Small intestine (tissue), 7 donors: ENCODE measurements around the gene CHP1. TPM values are rescaled to one million over a fixed set of nuclear protein-coding genes. Genes with fewer than 3 reads are reported as not detected.
"Not testable (repeated sequence)": the region's sequence is repeated elsewhere in the genome, so short reads cannot be mapped to it uniquely, and the experiment has no call there.

Experiments
- DNase-seq, 2 donors: peaks; one replicate each; pipeline versions ENCODE4 v3.0.0 to v3.0.0-alpha.2; 2013
- FAIRE-seq: peaks from 2 replicates; lab custom pipeline; 2012; peaks lifted over from hg19 to GRCh38; lab: Jason Lieb, UNC
- H3K27ac ChIP-seq, 3 donors: one replicate each; pipeline ENCODE4 v1.5.1; 2013; ENCODE audit warnings: low read length in 2 of 3, mild to moderate bottlenecking in 2 of 3, control low read depth in 1 of 3, inconsistent platforms in 1 of 3, low read depth in 1 of 3, moderate library complexity in 1 of 3
- H3K27me3 ChIP-seq, 3 donors: one replicate each; pipeline ENCODE4 v1.6.1; 2013; ENCODE audit warnings: low read length in 3 of 3, inconsistent platforms in 1 of 3; ENCODE audit not compliant: control insufficient read depth in 3 of 3, insufficient read depth in 3 of 3
- H3K36me3 ChIP-seq, 3 donors: one replicate each; pipeline ENCODE4 v1.6.1; 2013; ENCODE audit warnings: low read length in 3 of 3, inconsistent platforms in 1 of 3, low read depth in 1 of 3, mild to moderate bottlenecking in 1 of 3, moderate library complexity in 1 of 3; ENCODE audit not compliant: control insufficient read depth in 3 of 3, insufficient read depth in 2 of 3
- H3K4me1 ChIP-seq, 3 donors: one replicate each; pipeline ENCODE4 v1.6.1; 2013; ENCODE audit warnings: low read length in 2 of 3, inconsistent platforms in 1 of 3, low read depth in 1 of 3, mild to moderate bottlenecking in 1 of 3, moderate library complexity in 1 of 3; ENCODE audit not compliant: control insufficient read depth in 3 of 3, insufficient read depth in 2 of 3
- H3K4me3 ChIP-seq, 3 donors: one replicate each; pipeline ENCODE4 v1.5.1; 2013; ENCODE audit warnings: low read length in 3 of 3, control low read depth in 1 of 3, inconsistent platforms in 1 of 3, low read depth in 1 of 3, mild to moderate bottlenecking in 1 of 3, moderate library complexity in 1 of 3
- H3K9me3 ChIP-seq, 2 donors: one replicate each; pipeline ENCODE4 v1.6.1; 2013; ENCODE audit warnings: low read depth in 1 of 2, low read length in 1 of 2; ENCODE audit not compliant: control insufficient read depth in 2 of 2, insufficient read depth in 1 of 2
- WGBS, 3 donors: extraction: QIAGEN DNeasy Blood & Tissue Kit; methylation state at CpG; one replicate each; pipeline ENCODE4 v1.1.7; 2013; 5-methylcytosine and 5-hydroxymethylcytosine counted together
- polyA plus RNA-seq, 4 donors: library from polyadenylated mRNA; stranded (reverse) in 3 of 4; unstranded in 1 of 4; fragments of 200-250 nt in 3 of 4; fragments of 120-200 nt in 1 of 4; gene quantifications; one replicate each; pipeline versions ENCODE4 v1.2.1 to v1.2.3, GENCODE V29; 2013
- donor health status: healthy with polysubstance abuse.
- donor health status: control.
- donor health status: control.
- donor health status: Bipolar disorder and iron deficiency.
- donor health status: healthy.

Gene CHP1
- polyA plus RNA-seq, 4 donors: 67.4 to 147 (median 109) TPM

DNA sequence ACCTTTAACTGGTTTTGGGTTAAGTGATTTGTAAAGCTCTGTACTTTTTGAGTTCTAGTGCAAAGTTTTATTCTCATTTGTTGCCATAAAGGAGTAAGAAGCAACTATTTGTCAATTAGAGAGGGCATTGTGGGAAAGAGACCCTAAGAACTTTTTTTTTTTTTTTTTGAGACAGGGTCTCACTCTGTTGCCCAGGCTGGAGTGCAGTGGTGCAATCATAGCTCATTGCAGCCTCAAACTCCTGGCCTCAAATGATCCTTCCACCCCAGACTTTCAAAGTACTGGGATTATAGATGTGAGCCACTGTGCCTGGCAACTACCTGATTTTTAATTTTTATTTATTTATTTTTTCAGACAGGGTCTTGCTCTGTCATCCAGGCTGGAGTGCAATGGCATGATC, 4.9 kb downstream of the CHP1 start:
- no peak overlapping the region for H3K4me3 ChIP-seq
- H3K9me3 ChIP-seq: no peaks in the 10 kb centered on the region
- H3K27ac ChIP-seq: no peak overlapping the region
- no peak for DNase-seq
- FAIRE-seq: no peak
- peaks cover 0 to 3% (median 1%) of the 10 kb centered on the region in 3 donors for H3K4me1 ChIP-seq
- H3K27me3 ChIP-seq: no peaks in the 10 kb centered on the region
- H3K36me3 ChIP-seq: peaks cover 0 to 3% (median 2%) of the 10 kb centered on the region in 3 donors

DNA sequence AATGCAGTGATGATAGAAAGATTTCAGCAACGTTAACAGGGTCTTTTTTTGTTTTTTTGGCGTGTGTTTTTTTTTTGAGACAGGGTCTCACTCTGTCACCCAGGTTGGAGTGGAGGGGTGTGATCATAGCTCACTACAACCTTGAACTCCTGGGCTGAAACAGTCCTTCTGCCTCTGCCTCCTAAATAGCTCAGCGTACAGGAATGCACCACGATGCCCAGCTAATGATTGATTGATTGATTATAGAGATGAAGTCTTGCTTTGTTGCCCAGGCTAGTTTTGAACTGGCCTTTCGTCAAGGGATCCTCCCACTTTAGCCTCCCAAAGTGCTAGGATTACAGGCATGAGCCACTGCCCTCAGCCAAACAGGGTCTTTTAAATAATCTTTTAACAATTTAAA, 7.0 kb downstream of the CHP1 start:
- H3K36me3 ChIP-seq: peaks cover 0 to 4% (median 2%) of the 10 kb centered on the region in 3 donors

GRCh38 chr15:41241221-41241964, 10.3 kb downstream of the CHP1 start:
- Histone ChIP-seq H3K27ac (peak overlapping the region; percentile 43 to 93 (median 49)), H3K4me3 (no peak overlapping the region), H3K4me1 (peaks cover 0 to 14% (median 0%) of the 10 kb centered on the region in 3 donors), H3K9me3 (no peaks in the 10 kb centered on the region), H3K36me3 (peaks cover 0 to 12% (median 7%) of the 10 kb centered on the region in 3 donors), H3K27me3 (no peaks in the 10 kb centered on the region)
- 9 to 56% (median 46%) methylated on average over 6 of the region's 6 CpGs for WGBS, 3 donors
- DNase-seq: peak; percentile 90 to 94
- no peak for FAIRE-seq

More for the DNA sequence above, 7.0 kb downstream of the CHP1 start:
- 80 to 84% (median 80%) methylated on average over 5 of the region's 5 CpGs for WGBS, 3 donors
- no peaks in the 10 kb centered on the region for H3K9me3 ChIP-seq
- H3K27ac ChIP-seq: no peak overlapping the region
- H3K4me3 ChIP-seq: no peak overlapping the region
- no peaks in the 10 kb centered on the region for H3K27me3 ChIP-seq
- H3K4me1 ChIP-seq: peaks cover 0 to 14% (median 3%) of the 10 kb centered on the region in 3 donors
- no peak for DNase-seq
- no peak for FAIRE-seq

DNA sequence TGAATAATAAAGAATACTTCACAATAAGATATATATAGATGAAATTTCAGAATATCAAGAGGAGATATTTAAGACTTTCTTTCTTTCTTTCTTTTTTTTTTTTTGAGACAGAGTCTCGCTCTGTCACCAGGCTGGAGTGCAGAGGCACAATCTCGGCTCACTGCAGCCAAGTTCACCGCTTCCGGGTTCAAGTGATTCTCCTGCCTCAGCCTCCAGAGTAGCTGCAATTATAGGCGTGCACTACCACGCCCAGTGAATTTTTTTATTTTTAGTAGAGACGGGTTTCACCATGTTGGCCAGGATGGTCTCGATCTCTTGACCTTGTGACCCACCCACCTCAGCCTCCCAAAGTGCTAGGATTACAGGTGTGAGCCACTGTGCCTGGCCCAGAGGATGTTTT, 19.7 kb downstream of the CHP1 start:
- H3K27ac ChIP-seq, H3K27me3 ChIP-seq, H3K4me3 ChIP-seq, FAIRE-seq, H3K9me3 ChIP-seq, H3K4me1 ChIP-seq: not testable (repeated sequence)
- DNase-seq: peak in 1 of 2 donors; percentile 56
- WGBS, 3 donors: 38 to 79% (median 45%) methylated on average over 8 of the region's 8 CpGs
- H3K36me3 ChIP-seq: peaks cover 0 to 29% (median 2%) of the 10 kb centered on the region in 3 donors

DNA sequence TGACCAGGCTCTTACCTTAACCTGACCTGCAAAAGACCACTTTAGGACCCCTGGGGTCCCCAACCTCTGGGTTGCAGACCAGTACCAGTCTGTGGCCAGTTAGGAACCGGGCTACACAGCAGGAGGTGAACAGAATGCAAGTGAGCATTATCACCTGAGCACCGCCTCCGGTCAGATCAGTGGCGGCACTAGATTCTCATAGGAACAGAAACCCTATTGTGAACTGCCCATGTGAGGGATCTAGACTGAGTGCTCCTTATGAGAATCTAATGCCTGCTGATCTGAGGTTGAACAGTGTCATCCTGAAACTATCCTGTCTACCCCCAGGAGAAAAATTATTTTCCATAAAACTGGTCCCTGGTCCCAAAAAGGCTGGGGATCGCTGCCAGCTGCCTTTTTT, 20.3 kb downstream of the CHP1 start:
- Histone ChIP-seq H3K27me3 (no peaks in the 10 kb centered on the region), H3K36me3 (peaks cover 0 to 29% (median 2%) of the 10 kb centered on the region in 3 donors), H3K4me3 (no peak overlapping the region), H3K27ac (no peak overlapping the region), H3K4me1 (no peaks in the 10 kb centered on the region), H3K9me3 (no peaks in the 10 kb centered on the region)
- FAIRE-seq (no peak), DNase-seq (no peak)
- WGBS, 3 donors: 94 to 97% (median 97%) methylated on average over 5 of the region's 5 CpGs

DNA sequence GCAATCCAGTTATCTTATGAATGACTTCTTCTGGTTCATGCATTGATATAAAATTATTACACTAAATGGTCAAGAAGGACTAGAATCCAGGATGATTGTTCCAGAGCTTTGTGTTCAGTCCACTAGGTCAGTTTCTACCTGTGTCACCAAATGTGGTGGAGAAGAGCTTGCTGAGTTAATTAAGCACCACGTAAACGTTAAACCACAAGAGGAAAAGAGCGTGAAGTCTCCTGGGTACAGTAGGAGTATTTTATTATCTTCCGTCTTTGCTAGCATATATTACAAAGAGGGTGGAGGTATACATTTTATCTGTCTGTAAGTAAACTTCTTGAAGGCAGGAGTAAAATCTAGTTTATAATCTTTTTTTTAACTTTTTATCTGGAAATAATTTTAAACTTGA, 23.5 kb downstream of the CHP1 start:
- no peak for FAIRE-seq
- no peak overlapping the region for H3K27ac ChIP-seq

GRCh38 chr15:41256103-41256502, 25.0 kb downstream of the CHP1 start:
- 95 to 100% (median 99%) methylated on average over 3 of the region's 3 CpGs for WGBS, 3 donors
- Histone ChIP-seq H3K9me3 (no peaks in the 10 kb centered on the region), H3K4me3 (no peak overlapping the region), H3K4me1 (peaks cover 0 to 6% (median 2%) of the 10 kb centered on the region in 3 donors), H3K27ac (no peak overlapping the region), H3K36me3 (peaks cover 3 to 23% (median 5%) of the 10 kb centered on the region in 3 donors), H3K27me3 (no peaks in the 10 kb centered on the region)
- FAIRE-seq: no peak
- no peak for DNase-seq

More for the DNA sequence above, 23.5 kb downstream of the CHP1 start:
- H3K27me3 ChIP-seq: no peaks in the 10 kb centered on the region
- H3K4me3 ChIP-seq: no peak overlapping the region
- 78 to 85% (median 81%) methylated on average over 4 of the region's 4 CpGs for WGBS, 3 donors
- peaks cover 0 to 2% (median 1%) of the 10 kb centered on the region in 3 donors for H3K4me1 ChIP-seq
- peaks cover 3 to 23% (median 5%) of the 10 kb centered on the region in 3 donors for H3K36me3 ChIP-seq
- no peaks in the 10 kb centered on the region for H3K9me3 ChIP-seq
- peak in 1 of 2 donors; percentile 37 for DNase-seq

- no peak overlapping the region for H3K27ac ChIP-seq
- H3K36me3 ChIP-seq: peaks cover 4 to 19% (median 5%) of the 10 kb centered on the region in 3 donors
- DNase-seq (peak; percentile 38 to 50), FAIRE-seq (no peak)
- no peaks in the 10 kb centered on the region for H3K9me3 ChIP-seq
- H3K4me1 ChIP-seq: peaks cover 0 to 6% (median 2%) of the 10 kb centered on the region in 3 donors
- H3K4me3 ChIP-seq: no peak overlapping the region
- 54 to 85% (median 73%) methylated on average over 5 of the region's 5 CpGs for WGBS, 3 donors
- no peaks in the 10 kb centered on the region for H3K27me3 ChIP-seq
Observed at GRCh38 chr15:41256577-41257038, 25.5 kb downstream of the CHP1 start.
